Transverse colon (tissue), 4 donors: ENCODE measurements around the gene TP53TG5. TPM values are rescaled to one million over a fixed set of nuclear protein-coding genes. Genes with fewer than 3 reads are reported as not detected.

ENCODE experiments used
- DNase-seq: peaks from one replicate; pipeline ENCODE4 v3.0.0-alpha.2; 2019
- H3K27ac ChIP-seq, 4 donors: fragments of 200-600 bp; sonication (generic); 2 replicates each; pipeline ENCODE4 v1.5.1; 2016 to 2018; ENCODE audit warnings: inconsistent platforms in 4 of 4
- H3K27me3 ChIP-seq: fragments of 200-600 bp; sonication (generic); 2 replicates; pipeline ENCODE4 v1.5.1; 2017; ENCODE audit warnings: inconsistent platforms
- H3K36me3 ChIP-seq, 4 donors: fragments of 200-600 bp; sonication (generic); 2 replicates each; pipeline ENCODE4 v1.5.1; 2017 to 2019; ENCODE audit warnings: inconsistent platforms in 4 of 4
- H3K4me1 ChIP-seq, 4 donors: fragments of 200-600 bp; sonication (generic); 2 replicates each; pipeline ENCODE4 v1.5.1; 2017 to 2020; ENCODE audit warnings: inconsistent platforms in 4 of 4
- H3K4me3 ChIP-seq, 4 donors: fragments of 200-600 bp; sonication (generic); 1 replicate in 1 of 4; 2 replicates in 3 of 4; pipeline versions ENCODE4 v1.5.1 to v1.6.1; 2017 to 2019; ENCODE audit warnings: inconsistent platforms in 4 of 4
- H3K9me3 ChIP-seq, 2 donors: fragments of 200-600 bp; sonication (generic); 2 replicates each; pipeline ENCODE4 v1.5.1; 2017 to 2019; ENCODE audit warnings: inconsistent platforms in 2 of 2
- CTCF ChIP-seq, 5 experiments: fragments of 200-600 bp in 3 of 5; fragments of 450-650 bp in 2 of 5; sonication (generic) in 3 of 5; IDR thresholded peaks; 1 replicate in 2 of 5; 2 replicates in 3 of 5; pipeline ENCODE4 v1.5.1; 2016 to 2017; ENCODE audit warnings: antibody characterized with exemption in 5 of 5, inconsistent platforms in 3 of 5, mild to moderate bottlenecking in 2 of 5, moderate library complexity in 1 of 5
- EP300 ChIP-seq: sonication (generic); formaldehyde crosslinking; IDR thresholded peaks from one replicate; pipeline ENCODE4 v1.6.1; 2017; ENCODE audit warnings: antibody characterized with exemption, low read depth
- POLR2A ChIP-seq: fragments of 450-650 bp; IDR thresholded peaks from one replicate; pipeline ENCODE4 v1.6.1; 2016; ENCODE audit warnings: antibody characterized with exemption, mild to moderate bottlenecking, moderate library complexity
- POLR2AphosphoS5 ChIP-seq, 3 donors: sonication (generic); formaldehyde crosslinking; IDR thresholded peaks; one replicate each; pipeline ENCODE4 v1.6.1; 2016; ENCODE audit warnings: antibody characterized with exemption in 3 of 3
- WGBS, 2 donors: methylation state at CpG; one replicate each; pipeline ENCODE4 v1.1.5; 2018; ENCODE audit warnings: low coverage in 1 of 2; 5-methylcytosine and 5-hydroxymethylcytosine counted together
- in situ Hi-C, 4 donors: fragments of 200-750 bp; cut with MboI; loops; one replicate each; pipeline versions ENCODE4 v1.15.0 to v1.15.1; 2017; ENCODE audit warnings: low sequenced_read_pairs in 3 of 4, low pct_ligation_motif_present in 1 of 4, low pct_unique_long_range_greater_than_20kb in 1 of 4
- intact Hi-C: fragments of 100-400 bp; cut with DNase I; formaldehyde crosslinking; loops from one replicate; pipeline ENCODE4 v1.15.1; 2023; ENCODE audit warnings: low total_unique reads
- total RNA-seq, 4 donors: library from RNA; depleted of rRNA; stranded (reverse); fragments of >200 nt; gene quantifications; one replicate each; pipeline ENCODE4 v1.1.0, GENCODE V29; 2016

Gene TP53TG5
- total RNA-seq, 4 donors from 2014 or later = 0.14 TPM; not detected in 3

DNA sequence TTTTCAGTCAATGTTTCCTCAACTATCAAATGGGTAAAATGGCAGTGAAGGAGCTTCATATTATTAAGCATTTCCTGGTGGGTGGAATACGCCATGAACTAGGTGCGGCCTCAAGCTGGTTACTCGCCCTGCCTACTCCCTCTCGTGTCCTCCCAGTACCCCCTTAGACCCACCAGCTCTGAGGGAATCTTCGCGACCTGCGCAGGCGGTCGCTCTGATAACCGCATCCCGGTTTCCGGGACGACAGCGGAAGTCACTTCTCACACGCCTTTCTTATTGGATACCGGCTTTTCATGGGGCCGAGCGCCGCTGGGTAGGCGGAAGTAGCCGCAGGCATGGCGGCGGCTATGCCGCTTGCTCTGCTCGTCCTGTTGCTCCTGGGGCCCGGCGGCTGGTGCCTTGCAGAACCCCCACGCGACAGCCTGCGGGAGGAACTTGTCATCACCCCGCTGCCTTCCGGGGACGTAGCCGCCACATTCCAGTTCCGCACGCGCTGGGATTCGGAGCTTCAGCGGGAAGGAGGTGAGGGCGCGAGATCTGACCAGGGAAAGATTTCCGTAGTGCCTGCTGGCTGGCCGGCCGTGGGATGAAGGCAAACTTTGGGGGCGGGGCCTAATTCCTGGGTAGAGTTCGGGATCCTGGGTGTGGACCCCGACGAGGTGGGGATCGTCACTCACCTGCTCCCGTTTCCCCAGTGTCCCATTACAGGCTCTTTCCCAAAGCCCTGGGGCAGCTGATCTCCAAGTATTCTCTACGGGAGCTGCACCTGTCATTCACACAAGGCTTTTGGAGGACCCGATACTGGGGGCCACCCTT, 37.9 kb upstream of the TP53TG5 start, which contains the start of gene PIGT:
PIGT (plus strand) TSS at position 320 of the 816 bp plus-strand sequence; CDS start at position 336, 16 bp downstream.
- peak; percentile 90 for DNase-seq
- 0 to 1% methylated on average over 1 to 46 of the region's 52 CpGs for WGBS, 2 donors
- peaks cover 0 to 11% (median 5%) of the 10 kb centered on the region in 4 donors for H3K36me3 ChIP-seq

GRCh38 chr20:45413479-45413878, 35.4 kb upstream of the TP53TG5 start:
- peaks cover 31 to 68% (median 58%) of the 10 kb centered on the region in 4 donors for H3K4me1 ChIP-seq
- no peak for DNase-seq
- peaks cover 0 to 5% (median 0%) of the 10 kb centered on the region in 4 donors for H3K36me3 ChIP-seq
- 79% methylated on average over 3 of the region's 3 CpGs; no CpG with 5 or more reads in 1 of the 2 donors for WGBS, 2 donors
- in situ Hi-C loops = no loop called here
- H3K27ac ChIP-seq = no peak overlapping the region
- TF ChIP-seq CTCF (IDR thresholded peaks at IDR 0.05) = no peak
- TF ChIP-seq POLR2A = no peak
- TF ChIP-seq EP300 = no peak
- TF ChIP-seq POLR2AphosphoS5 (IDR thresholded peaks at IDR 0.05) = no peak
- H3K4me3 ChIP-seq = no peak overlapping the region
- no peaks in the 10 kb centered on the region for H3K27me3 ChIP-seq
- intact Hi-C loops = no loop called here
- no peaks in the 10 kb centered on the region for H3K9me3 ChIP-seq

More for the DNA sequence above, 37.9 kb upstream of the TP53TG5 start, which contains the start of gene PIGT:
- Histone ChIP-seq H3K27me3 (no peaks in the 10 kb centered on the region), H3K4me1 (peaks cover 28 to 64% (median 50%) of the 10 kb centered on the region in 4 donors), H3K27ac (peak within 1 kb of the TSS; percentile 80 to 93 (median 88)), H3K9me3 (no peaks in the 10 kb centered on the region), H3K4me3 (peak within 1 kb of the TSS; percentile 53 to 94 (median 87))
- TF ChIP-seq POLR2AphosphoS5 (IDR thresholded peaks at IDR 0.05) (peak; percentile 91 to 93 (median 92)), EP300 (no peak), CTCF (IDR thresholded peaks at IDR 0.05) (peak in 1 of 5 experiments; percentile 9), POLR2A (peak; percentile 97)
- in situ Hi-C loops = loop anchor here in 1 of 4 donors (5.0 kb wide), 1 partner anchor 49 kb away; no protein-coding TSS in a partner anchor
- intact Hi-C loops = no loop called here

GRCh38 chr20:45412653-45413052, 34.5 kb upstream of the TP53TG5 start:
- intact Hi-C loops (no loop called here), in situ Hi-C loops (no loop called here)
- H3K27ac ChIP-seq = peak overlapping the region in 3 of 4 donors; percentile 92 to 96 (median 95)
- H3K36me3 ChIP-seq = peaks cover 0 to 5% (median 0%) of the 10 kb centered on the region in 4 donors
- WGBS, 2 donors = 87 to 90% methylated on average over 4 to 5 of the region's 5 CpGs
- no peaks in the 10 kb centered on the region for H3K9me3 ChIP-seq
- no peak for DNase-seq
- H3K27me3 ChIP-seq = no peaks in the 10 kb centered on the region
- TF ChIP-seq EP300 (no peak), POLR2A (no peak), POLR2AphosphoS5 (IDR thresholded peaks at IDR 0.05) (no peak), CTCF (IDR thresholded peaks at IDR 0.05) (no peak)
- no peak overlapping the region for H3K4me3 ChIP-seq
- peaks cover 30 to 68% (median 58%) of the 10 kb centered on the region in 4 donors for H3K4me1 ChIP-seq

- H3K27ac ChIP-seq = peak overlapping the region; percentile 92 to 97 (median 96)
- peaks cover 22 to 60% (median 49%) of the 10 kb centered on the region in 4 donors for H3K4me1 ChIP-seq
- in situ Hi-C loops = no loop called here
- no peaks in the 10 kb centered on the region for H3K9me3 ChIP-seq
- DNase-seq = no peak
- TF ChIP-seq POLR2A (peak; percentile 23), CTCF (IDR thresholded peaks at IDR 0.05) (no peak), POLR2AphosphoS5 (IDR thresholded peaks at IDR 0.05) (peak in 2 of 3 donors; percentile 20 to 47)
- peaks cover 0 to 5% (median 0%) of the 10 kb centered on the region in 4 donors for H3K36me3 ChIP-seq
- no peak overlapping the region for H3K4me3 ChIP-seq
- WGBS, 2 donors = 32 to 41% methylated on average over 8 of the region's 8 CpGs
- no peaks in the 10 kb centered on the region for H3K27me3 ChIP-seq
- intact Hi-C loops = no loop called here
Measured at GRCh38 chr20:45410887-45411286, 32.8 kb upstream of the TP53TG5 start.
